SU-DHL-6 (cell line): Measurements from ENCODE around the gene ZNF609.

ENCODE experiments used
- H2AFZ ChIP-seq: fragments of 200-600 bp; sonication (generic); 2 replicates; pipeline ENCODE4 v1.6.1; 2014; ENCODE audit warnings: low read depth, mild to moderate bottlenecking, moderate library complexity, mixed read lengths, antibody characterized with exemption, low read length; ENCODE audit not compliant: severe bottlenecking
- H3F3A ChIP-seq: fragments of 200-600 bp; shearing (Covaris generic); 2 replicates; pipeline ENCODE4 v1.6.0; 2016; ENCODE audit warnings: antibody characterized with exemption, mild to moderate bottlenecking; ENCODE audit not compliant: insufficient read depth
- H3K27ac ChIP-seq: fragments of 200-600 bp; sonication (generic); 2 replicates; pipeline ENCODE4 v1.5.1; 2016; ENCODE audit warnings: low read depth, mild to moderate bottlenecking, low read length, moderate library complexity, mixed read lengths
- H3K27me3 ChIP-seq: fragments of 200-600 bp; sonication (generic), shearing (Covaris generic); 2 replicates; pipeline ENCODE4 v1.6.0; 2014; ENCODE audit warnings: mild to moderate bottlenecking, low read length
- H3K36me3 ChIP-seq: fragments of 200-600 bp; sonication (generic); 2 replicates; pipeline ENCODE4 v1.6.1; 2014; ENCODE audit warnings: mild to moderate bottlenecking, low read length, mixed read lengths
- H3K4me2 ChIP-seq: fragments of 300-600, 200-600 bp; shearing (Covaris generic), sonication (generic); 2 replicates; pipeline ENCODE4 v1.6.0; 2014; ENCODE audit warnings: low read length, low read depth, mild to moderate bottlenecking; ENCODE audit not compliant: poor library complexity, severe bottlenecking
- H3K4me3 ChIP-seq: fragments of 200-600 bp; sonication (generic); 2 replicates; pipeline ENCODE4 v1.5.1; 2014; ENCODE audit warnings: antibody characterized with exemption, low read length, mild to moderate bottlenecking, mixed read lengths; ENCODE audit not compliant: insufficient read depth, poor library complexity, severe bottlenecking
- H3K79me2 ChIP-seq: fragments of 200-600 bp; sonication (generic); 2 replicates; pipeline ENCODE4 v1.6.1; 2014; ENCODE audit warnings: mild to moderate bottlenecking, low read length, moderate library complexity; ENCODE audit not compliant: insufficient read depth
- H3K9ac ChIP-seq: fragments of 200-600 bp; sonication (generic); 2 replicates; pipeline ENCODE4 v1.7.0; 2014; ENCODE audit warnings: mild to moderate bottlenecking, low read length
- H3K9me2 ChIP-seq: fragments of 200-600 bp; sonication (generic); replicated peaks from 2 replicates; pipeline ENCODE4 v1.6.1; 2014; ENCODE audit warnings: low read length; ENCODE audit not compliant: insufficient read depth
- H3K9me3 ChIP-seq: fragments of 200-600 bp; sonication (generic); 2 replicates; pipeline ENCODE4 v1.6.1; 2014; ENCODE audit warnings: low read length, mixed read lengths; ENCODE audit not compliant: insufficient read depth
- H4K20me1 ChIP-seq: fragments of 200-600 bp; sonication (generic); 2 replicates; pipeline ENCODE4 v1.6.1; 2014; ENCODE audit warnings: low read depth, mild to moderate bottlenecking, antibody characterized with exemption, low read length, moderate library complexity, mixed read lengths
- CTCF ChIP-seq: fragments of 200-600 bp; sonication (generic); IDR thresholded peaks from one replicate; pipeline ENCODE4 v1.5.1; 2017; ENCODE audit warnings: antibody characterized with exemption, mild to moderate bottlenecking, low read length, moderate library complexity; ENCODE audit not compliant: insufficient read depth, poor library complexity, severe bottlenecking
- EZH2phosphoT487 ChIP-seq: fragments of 200-600 bp; sonication (generic), shearing (Covaris generic); conservative IDR thresholded peaks from 2 replicates; pipeline ENCODE4 v1.6.1; 2018; ENCODE audit warnings: mild to moderate bottlenecking, antibody characterized with exemption, low read length, moderate library complexity, mixed read lengths

The ZNF609 gene

GRCh38 chr15:64455961-64456371 is 4.4 kb upstream of the ZNF609 start:
- H3K79me2 ChIP-seq, result no peaks in the 10 kb centered on the region
- H3K4me3 ChIP-seq, result no peak overlapping the region
- H3K9me2 ChIP-seq, result no peaks in the 10 kb centered on the region
- H3K9ac ChIP-seq, result 0 out of 2 replicates have a peak overlapping the region, but pooled peaks have one; percentile 3
- peak overlapping the region; percentile 16 for H3K4me2 ChIP-seq
- peak overlapping the region; percentile 29 for H3K27ac ChIP-seq
- peaks cover 20% of the 10 kb centered on the region for H3F3A ChIP-seq
- no peaks in the 10 kb centered on the region for H3K36me3 ChIP-seq
- TF ChIP-seq EZH2phosphoT487 (no peak), CTCF (no peak)
- H3K9me3 ChIP-seq, result no peaks in the 10 kb centered on the region
- no peaks in the 10 kb centered on the region for H4K20me1 ChIP-seq
- H2AFZ ChIP-seq, result no peak overlapping the region
- no peaks in the 10 kb centered on the region for H3K27me3 ChIP-seq

GRCh38 chr15:64456634-64457108 is 3.7 kb upstream of the ZNF609 start:
- no peak overlapping the region for H2AFZ ChIP-seq
- H3F3A ChIP-seq, result peaks cover 24% of the 10 kb centered on the region
- TF ChIP-seq EZH2phosphoT487 (no peak), CTCF (no peak)
- H3K79me2 ChIP-seq, result peaks cover 5% of the 10 kb centered on the region
- 0 out of 2 replicates have a peak overlapping the region, but pooled peaks have one; percentile 16 for H3K27ac ChIP-seq
- H3K4me3 ChIP-seq, result no peak overlapping the region
- H3K9ac ChIP-seq, result no peak overlapping the region
- no peaks in the 10 kb centered on the region for H3K9me3 ChIP-seq
- H3K36me3 ChIP-seq, result no peaks in the 10 kb centered on the region
- no peaks in the 10 kb centered on the region for H3K9me2 ChIP-seq
- no peaks in the 10 kb centered on the region for H3K27me3 ChIP-seq
- peaks cover under 1% of the 10 kb centered on the region; the same call in 1 of the 2 replicates for H4K20me1 ChIP-seq
- peak overlapping the region; percentile 16 for H3K4me2 ChIP-seq

GRCh38 chr15:64459066-64459781 is 1.2 kb upstream of the ZNF609 start:
- Histone ChIP-seq H3K4me3 (no peak overlapping the region), H3K36me3 (no peaks in the 10 kb centered on the region), H3K79me2 (peaks cover 31% of the 10 kb centered on the region), H3F3A (peaks cover 25% of the 10 kb centered on the region), H3K27me3 (no peaks in the 10 kb centered on the region), H2AFZ (peak overlapping the region; percentile 97), H3K27ac (no peak overlapping the region), H3K9ac (peak overlapping the region; percentile 68), H4K20me1 (peaks cover 5% of the 10 kb centered on the region; the same call in 1 of the 2 replicates), H3K9me3 (no peaks in the 10 kb centered on the region), H3K4me2 (peak overlapping the region; percentile 75), H3K9me2 (no peaks in the 10 kb centered on the region)
- no peak for TF ChIP-seq EZH2phosphoT487
- no peak for TF ChIP-seq CTCF
